ENCODE measurements around the gene RSAD1.

RSAD1 gene

DNA sequence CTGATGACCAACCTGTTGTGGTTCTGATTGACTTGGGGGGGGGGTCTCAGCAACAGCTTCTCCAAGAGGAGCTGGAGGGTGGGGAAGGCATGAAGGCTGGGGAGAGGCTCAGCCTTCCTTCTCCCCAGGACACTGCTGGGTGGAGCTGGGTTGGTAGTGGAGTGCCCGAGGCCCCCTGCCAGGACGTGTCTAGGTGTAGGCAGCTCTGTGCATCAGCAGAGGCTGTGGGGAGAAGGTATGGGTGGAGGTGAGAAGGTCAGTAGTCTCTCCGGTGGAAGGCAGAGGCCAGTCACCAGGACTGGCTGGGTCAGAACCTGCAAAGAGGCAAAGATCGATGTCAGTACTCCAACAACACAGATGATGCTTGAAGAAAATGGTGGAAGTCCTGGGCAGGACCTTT lies 13.9 kb upstream of the RSAD1 start:
- H3K79me2 ChIP-seq (ENCODE audit: insufficient read depth, low read length) = no peaks in the 10 kb centered on the region
- H3K27me3 ChIP-seq (ENCODE audit: insufficient read depth, low read length, poor library complexity) = no peaks in the 10 kb centered on the region
- ATAC-seq (ENCODE audit: insufficient read depth, low read depth) (no peak), DNase-seq (no peak)
- no peak overlapping the region for H3K4me3 ChIP-seq (ENCODE audit: low read depth in 1 of 2, low read length in 2 of 2)
- no peaks in the 10 kb centered on the region; the same call in 1 of the 2 replicates for H4K20me1 ChIP-seq (ENCODE audit: insufficient read depth, low read length)
- H3K9ac ChIP-seq (ENCODE audit: low read depth, low read length) = no peak overlapping the region
- H3K4me2 ChIP-seq (ENCODE audit: insufficient read depth, low read length) = no peak overlapping the region
- no peaks in the 10 kb centered on the region for H3K9me3 ChIP-seq (ENCODE audit: insufficient read depth, low read length, severe bottlenecking)
- no peak overlapping the region for H2AFZ ChIP-seq (ENCODE audit: low read depth, low read length)
- H3K27ac ChIP-seq (ENCODE audit: low read length) = no peak overlapping the region
- H3K36me3 ChIP-seq (ENCODE audit: insufficient read depth, low read length) = no peaks in the 10 kb centered on the region; the same call in 1 of the 2 replicates
- TF ChIP-seq, protein P1, sequence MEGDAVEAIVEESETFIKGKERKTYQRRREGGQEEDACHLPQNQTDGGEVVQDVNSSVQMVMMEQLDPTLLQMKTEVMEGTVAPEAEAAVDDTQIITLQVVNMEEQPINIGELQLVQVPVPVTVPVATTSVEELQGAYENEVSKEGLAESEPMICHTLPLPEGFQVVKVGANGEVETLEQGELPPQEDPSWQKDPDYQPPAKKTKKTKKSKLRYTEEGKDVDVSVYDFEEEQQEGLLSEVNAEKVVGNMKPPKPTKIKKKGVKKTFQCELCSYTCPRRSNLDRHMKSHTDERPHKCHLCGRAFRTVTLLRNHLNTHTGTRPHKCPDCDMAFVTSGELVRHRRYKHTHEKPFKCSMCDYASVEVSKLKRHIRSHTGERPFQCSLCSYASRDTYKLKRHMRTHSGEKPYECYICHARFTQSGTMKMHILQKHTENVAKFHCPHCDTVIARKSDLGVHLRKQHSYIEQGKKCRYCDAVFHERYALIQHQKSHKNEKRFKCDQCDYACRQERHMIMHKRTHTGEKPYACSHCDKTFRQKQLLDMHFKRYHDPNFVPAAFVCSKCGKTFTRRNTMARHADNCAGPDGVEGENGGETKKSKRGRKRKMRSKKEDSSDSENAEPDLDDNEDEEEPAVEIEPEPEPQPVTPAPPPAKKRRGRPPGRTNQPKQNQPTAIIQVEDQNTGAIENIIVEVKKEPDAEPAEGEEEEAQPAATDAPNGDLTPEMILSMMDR (IDR thresholded peaks at IDR 0.05; ENCODE audit: borderline replicate concordance, extremely low read depth, low read length, poor library complexity, severe bottlenecking) = no peak
- TF ChIP-seq EZH2 (IDR thresholded peaks at IDR 0.05; ENCODE audit: borderline replicate concordance, low read depth, low read length, severe bottlenecking) = no peak
- no peaks in the 10 kb centered on the region for H3K4me1 ChIP-seq (ENCODE audit: insufficient read depth, low read length)

DNA sequence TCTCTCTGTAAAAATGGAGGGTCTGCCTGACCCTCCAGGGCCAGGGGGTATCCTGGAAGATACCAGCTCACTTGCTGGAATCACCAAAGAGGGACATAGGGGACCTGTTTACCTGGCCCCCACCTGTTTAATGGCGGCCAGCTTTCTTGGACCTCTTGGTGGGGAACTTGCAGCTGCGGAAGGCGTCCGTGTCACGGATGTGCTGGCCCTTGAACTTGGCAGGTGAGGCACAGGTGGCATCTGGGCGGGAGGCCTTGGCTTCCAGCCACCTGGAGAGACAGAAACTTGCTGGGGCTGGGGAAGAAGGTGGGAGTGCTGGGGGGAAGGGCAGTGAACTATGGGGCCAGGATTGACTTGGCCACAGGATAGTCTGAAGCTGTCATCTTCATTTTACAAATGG lies 13.5 kb upstream of the RSAD1 start:
- Histone ChIP-seq H3K4me2 (ENCODE audit: insufficient read depth, low read length) (no peak overlapping the region), H3K4me3 (ENCODE audit: low read depth in 1 of 2, low read length in 2 of 2) (no peak overlapping the region), H3K9me3 (ENCODE audit: insufficient read depth, low read length, severe bottlenecking) (no peaks in the 10 kb centered on the region), H3K9ac (ENCODE audit: low read depth, low read length) (no peak overlapping the region), H2AFZ (ENCODE audit: low read depth, low read length) (no peak overlapping the region), H3K27ac (ENCODE audit: low read length) (no peak overlapping the region), H3K27me3 (ENCODE audit: insufficient read depth, low read length, poor library complexity) (no peaks in the 10 kb centered on the region), H3K79me2 (ENCODE audit: insufficient read depth, low read length) (no peaks in the 10 kb centered on the region), H3K4me1 (ENCODE audit: insufficient read depth, low read length) (no peaks in the 10 kb centered on the region), H4K20me1 (ENCODE audit: insufficient read depth, low read length) (no peaks in the 10 kb centered on the region; the same call in 1 of the 2 replicates), H3K36me3 (ENCODE audit: insufficient read depth, low read length) (no peaks in the 10 kb centered on the region; the same call in 1 of the 2 replicates)
- ATAC-seq (ENCODE audit: insufficient read depth, low read depth) (no peak), DNase-seq (no peak)
- TF ChIP-seq EZH2 (IDR thresholded peaks at IDR 0.05; ENCODE audit: borderline replicate concordance, low read depth, low read length, severe bottlenecking) = no peak
- TF ChIP-seq, protein P1 (IDR thresholded peaks at IDR 0.05; ENCODE audit: borderline replicate concordance, extremely low read depth, low read length, poor library complexity, severe bottlenecking) = no peak

DNA sequence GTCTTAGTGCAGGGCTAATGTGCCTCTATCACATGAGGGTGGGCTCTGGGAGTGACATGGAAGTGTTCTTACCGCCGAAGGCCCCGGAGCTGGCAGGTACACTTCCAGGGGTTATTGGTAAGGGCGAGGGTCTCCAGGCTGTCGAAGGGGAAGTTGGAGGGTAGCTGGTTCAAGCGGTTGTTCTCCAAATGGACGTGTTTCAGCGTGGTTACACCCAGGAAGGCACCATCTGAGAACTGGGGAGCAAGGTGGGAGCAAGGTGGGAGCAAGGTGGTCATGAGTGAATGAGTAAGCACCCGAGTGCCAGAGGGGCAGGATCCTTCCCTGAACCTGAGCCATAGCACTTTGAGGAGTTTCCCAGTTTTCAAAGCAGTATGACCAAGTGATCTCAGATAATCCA lies 13.0 kb upstream of the RSAD1 start:
- DNase-seq (no peak), ATAC-seq (ENCODE audit: insufficient read depth, low read depth) (no peak)
- no peak overlapping the region for H3K27ac ChIP-seq (ENCODE audit: low read length)
- H3K36me3 ChIP-seq (ENCODE audit: insufficient read depth, low read length) = no peaks in the 10 kb centered on the region; the same call in 1 of the 2 replicates
- no peak overlapping the region for H3K9ac ChIP-seq (ENCODE audit: low read depth, low read length)
- no peak overlapping the region for H3K4me2 ChIP-seq (ENCODE audit: insufficient read depth, low read length)
- H2AFZ ChIP-seq (ENCODE audit: low read depth, low read length) = no peak overlapping the region
- H3K9me3 ChIP-seq (ENCODE audit: insufficient read depth, low read length, severe bottlenecking) = no peaks in the 10 kb centered on the region
- no peak overlapping the region for H3K4me3 ChIP-seq (ENCODE audit: low read depth in 1 of 2, low read length in 2 of 2)
- no peaks in the 10 kb centered on the region; the same call in 1 of the 2 replicates for H4K20me1 ChIP-seq (ENCODE audit: insufficient read depth, low read length)
- TF ChIP-seq EZH2 (IDR thresholded peaks at IDR 0.05; ENCODE audit: borderline replicate concordance, low read depth, low read length, severe bottlenecking) = no peak
- TF ChIP-seq, protein P1 (IDR thresholded peaks at IDR 0.05; ENCODE audit: borderline replicate concordance, extremely low read depth, low read length, poor library complexity, severe bottlenecking) = no peak
- no peaks in the 10 kb centered on the region for H3K27me3 ChIP-seq (ENCODE audit: insufficient read depth, low read length, poor library complexity)
- no peaks in the 10 kb centered on the region for H3K4me1 ChIP-seq (ENCODE audit: insufficient read depth, low read length)
- H3K79me2 ChIP-seq (ENCODE audit: insufficient read depth, low read length) = no peaks in the 10 kb centered on the region
